Fibroblast of mammary gland (primary cell): ENCODE measurements around the gene CD44.

Experiments
- DNase-seq: peaks from one replicate; pipeline ENCODE4 v3.0.0-alpha.2; 2010; ENCODE audit warnings: low read depth
- H3K4me3 ChIP-seq: 2 replicates; pipeline ENCODE4 v1.5.1; 2011; ENCODE audit warnings: low read depth, mild to moderate bottlenecking, low read length, moderate library complexity; ENCODE audit not compliant: control insufficient read depth
- CTCF ChIP-seq: conservative IDR thresholded peaks from 2 replicates; pipeline ENCODE4 v1.5.1; 2011; ENCODE audit warnings: low read depth, low read length, inconsistent platforms; ENCODE audit not compliant: control insufficient read depth, insufficient read depth

CD44 gene

GRCh38 chr11:35259529-35259928 is 120.6 kb downstream of the CD44 start:
- DNase-seq = no peak

GRCh38 chr11:35260342-35260985 is 121.5 kb downstream of the CD44 start:
- no peak overlapping the region for H3K4me3 ChIP-seq
- peak; percentile 91 for DNase-seq
- no peak for TF ChIP-seq CTCF

More at GRCh38 chr11:35259529-35259928, 120.6 kb downstream of the CD44 start:
- no peak overlapping the region for H3K4me3 ChIP-seq
- TF ChIP-seq CTCF = no peak

GRCh38 chr11:35261197-35261596 is 122.2 kb downstream of the CD44 start:
- no peak for TF ChIP-seq CTCF
- no peak for DNase-seq

GRCh38 chr11:35262056-35262455 is 123.1 kb downstream of the CD44 start:
- TF ChIP-seq CTCF = no peak
- no peak for DNase-seq
- H3K4me3 ChIP-seq = no peak overlapping the region

More at GRCh38 chr11:35261197-35261596, 122.2 kb downstream of the CD44 start:
- H3K4me3 ChIP-seq = no peak overlapping the region

GRCh38 chr11:35262735-35263134 is 123.8 kb downstream of the CD44 start:
- TF ChIP-seq CTCF = no peak
- no peak overlapping the region for H3K4me3 ChIP-seq
- no peak for DNase-seq

- DNase-seq = no peak
- no peak for TF ChIP-seq CTCF
- H3K4me3 ChIP-seq = no peak overlapping the region
Measured at GRCh38 chr11:35265755-35266454, 126.9 kb downstream of the CD44 start.
